ENCODE results near the gene LNX2.

GRCh38 chr13:27533155-27533643 lies 87.1 kb downstream of the LNX2 start:
- TF ChIP-seq ZNF274 (IDR thresholded peaks at IDR 0.05; ENCODE audit: low read depth, low read length) (no peak), SRF (IDR thresholded peaks at IDR 0.05; ENCODE audit: low read depth) (no peak), SIN3A (IDR thresholded peaks at IDR 0.05; ENCODE audit: low read depth) (no peak), CEBPB (IDR thresholded peaks at IDR 0.05; ENCODE audit: low read depth) (no peak), ELF1 (IDR thresholded peaks at IDR 0.05; ENCODE audit: borderline replicate concordance, low read depth) (no peak)
